Colonic mucosa (tissue), 4 donors: ENCODE measurements around the gene MME. TPM values are rescaled to one million over a fixed set of nuclear protein-coding genes. Genes with fewer than 3 reads are reported as not detected.

ENCODE experiments used
- DNase-seq: peaks from one replicate; pipeline ENCODE4 v3.0.0-alpha.2; 2020
- H3K27ac ChIP-seq: fragments of 200-600 bp; one replicate; pipeline ENCODE4 v1.8.0; 2021
- H3K27me3 ChIP-seq: fragments of 200-600 bp; one replicate; pipeline ENCODE4 v1.8.0; 2021
- H3K36me3 ChIP-seq: fragments of 200-600 bp; one replicate; pipeline ENCODE4 v1.8.0; 2021
- H3K4me1 ChIP-seq: fragments of 200-600 bp; one replicate; pipeline ENCODE4 v1.8.0; 2021; ENCODE audit warnings: mild to moderate bottlenecking
- H3K4me3 ChIP-seq: fragments of 200-600 bp; one replicate; pipeline ENCODE4 v1.8.0; 2021
- H3K9ac ChIP-seq, 2 donors: one replicate each; pipeline ENCODE4 v1.7.0; 2013; ENCODE audit warnings: control low read depth in 2 of 2, low read depth in 2 of 2, low read length in 2 of 2
- H3K9me3 ChIP-seq: fragments of 200-600 bp; one replicate; pipeline ENCODE4 v1.8.0; 2021
- CTCF ChIP-seq: fragments of 200-600 bp; IDR thresholded peaks from one replicate; pipeline ENCODE4 v1.8.0; 2022; ENCODE audit warnings: antibody characterized with exemption, mild to moderate bottlenecking
- intact Hi-C: fragments of 100-400 bp; cut with DNase I; formaldehyde crosslinking; loops from one replicate; pipeline ENCODE4 v1.14.1; 2022
- total RNA-seq, 2 donors: library from RNA; stranded (reverse); fragmentation: NEBNext Ultra II Directional in 1 of 2; extraction: Animal tissue kit (Norgen Biotek cat#: 25700) in 1 of 2; gene quantifications; one replicate each; pipeline ENCODE4 v1.2.1, GENCODE V29; 2021
- donor health status: healthy.
- donor health status: DM: no; HTN: no; CAD: no.
- donor health status: DM: no; HTN: no; CAD: no.

The MME gene
- total RNA-seq, 2 donors from 2014 or later: 1.4 to 2.6 TPM

GRCh38 chr3:155219106-155219505 is 139.0 kb downstream of the MME start:
- no peak for DNase-seq
- no peak for TF ChIP-seq CTCF
- no peak overlapping the region for H3K27ac ChIP-seq

GRCh38 chr3:155225417-155225816 is 145.3 kb downstream of the MME start:
- Histone ChIP-seq H3K9ac (no peak overlapping the region), H3K36me3 (no peaks in the 10 kb centered on the region), H3K4me3 (no peak overlapping the region), H3K4me1 (no peaks in the 10 kb centered on the region), H3K27me3 (no peaks in the 10 kb centered on the region), H3K9me3 (no peaks in the 10 kb centered on the region), H3K27ac (no peak overlapping the region)
- TF ChIP-seq CTCF: no peak
- intact Hi-C loops: no loop called here
- DNase-seq: no peak

More at GRCh38 chr3:155219106-155219505, 139.0 kb downstream of the MME start:
- Histone ChIP-seq H3K4me1 (no peaks in the 10 kb centered on the region), H3K9me3 (no peaks in the 10 kb centered on the region), H3K36me3 (no peaks in the 10 kb centered on the region), H3K27me3 (no peaks in the 10 kb centered on the region), H3K4me3 (no peak overlapping the region), H3K9ac (no peak overlapping the region)
- intact Hi-C loops: no loop called here

GRCh38 chr3:155227141-155227540 is 147.0 kb downstream of the MME start:
- Histone ChIP-seq H3K9me3 (no peaks in the 10 kb centered on the region), H3K27ac (no peak overlapping the region), H3K4me1 (no peaks in the 10 kb centered on the region), H3K4me3 (no peak overlapping the region), H3K27me3 (no peaks in the 10 kb centered on the region), H3K36me3 (no peaks in the 10 kb centered on the region), H3K9ac (no peak overlapping the region)
- intact Hi-C loops: no loop called here
- TF ChIP-seq CTCF: no peak
- DNase-seq: no peak

- TF ChIP-seq CTCF: no peak
- intact Hi-C loops: no loop called here
- Histone ChIP-seq H3K4me1 (no peaks in the 10 kb centered on the region), H3K27ac (no peak overlapping the region), H3K27me3 (no peaks in the 10 kb centered on the region), H3K9me3 (no peaks in the 10 kb centered on the region), H3K36me3 (no peaks in the 10 kb centered on the region), H3K9ac (no peak overlapping the region), H3K4me3 (no peak overlapping the region)
- DNase-seq: no peak
Observed at GRCh38 chr3:155228676-155229075, 148.6 kb downstream of the MME start.

- intact Hi-C loops: no loop called here
- H3K9ac ChIP-seq: no peak overlapping the region
- H3K36me3 ChIP-seq: no peaks in the 10 kb centered on the region
- TF ChIP-seq CTCF: no peak
- no peaks in the 10 kb centered on the region for H3K27me3 ChIP-seq
- no peak overlapping the region for H3K27ac ChIP-seq
- no peaks in the 10 kb centered on the region for H3K9me3 ChIP-seq
- no peak overlapping the region for H3K4me3 ChIP-seq
- no peak for DNase-seq
- H3K4me1 ChIP-seq: no peaks in the 10 kb centered on the region
Observed at GRCh38 chr3:155229086-155229485, 149.0 kb downstream of the MME start.

- intact Hi-C loops: no loop called here
- no peak overlapping the region for H3K9ac ChIP-seq
- H3K36me3 ChIP-seq: no peaks in the 10 kb centered on the region
- H3K27ac ChIP-seq: no peak overlapping the region
- no peaks in the 10 kb centered on the region for H3K27me3 ChIP-seq
- no peak for TF ChIP-seq CTCF
- H3K4me3 ChIP-seq: no peak overlapping the region
- DNase-seq: no peak
- no peaks in the 10 kb centered on the region for H3K4me1 ChIP-seq
- no peaks in the 10 kb centered on the region for H3K9me3 ChIP-seq
Observed at GRCh38 chr3:155230382-155230781, 150.3 kb downstream of the MME start.
